Smooth muscle cell (in vitro differentiated cells): ENCODE data around the gene C1orf174. TPM values are rescaled to one million over a fixed set of nuclear protein-coding genes. Genes with fewer than 3 reads are reported as not detected.

Source experiments
- DNase-seq: peaks from one replicate; lab custom pipeline; 2025; ENCODE audit not compliant: unreplicated experiment; lab: John Stamatoyannopoulos, UW
- H2AFZ ChIP-seq: fragments of 200-600 bp; sonication (generic); 2 replicates; pipeline ENCODE4 v1.6.0; 2016; ENCODE audit warnings: antibody characterized with exemption, low read depth, mild to moderate bottlenecking
- H3F3A ChIP-seq: fragments of 200-600 bp; sonication (generic); 2 replicates; pipeline ENCODE4 v1.6.0; 2017; ENCODE audit warnings: antibody characterized with exemption, low read depth
- H3K27ac ChIP-seq: fragments of 200-600 bp; sonication (generic); 2 replicates; pipeline ENCODE4 v1.5.1; 2016; ENCODE audit warnings: low read depth, mild to moderate bottlenecking
- H3K27me3 ChIP-seq: fragments of 200-600 bp; sonication (generic); 2 replicates; pipeline ENCODE4 v1.6.1; 2016; ENCODE audit warnings: low read depth, mild to moderate bottlenecking
- H3K36me3 ChIP-seq: fragments of 200-600 bp; sonication (generic); 2 replicates; pipeline ENCODE4 v1.5.1; 2016; ENCODE audit warnings: low read depth
- H3K4me1 ChIP-seq: fragments of 200-600 bp; sonication (generic); 2 replicates; pipeline ENCODE4 v1.5.1; 2016; ENCODE audit warnings: low read depth
- H3K4me2 ChIP-seq: fragments of 200-600 bp; sonication (generic); 2 replicates; pipeline ENCODE4 v1.6.0; 2016; ENCODE audit warnings: mild to moderate bottlenecking
- H3K4me3 ChIP-seq: fragments of 200-600 bp; sonication (generic); 2 replicates; pipeline ENCODE4 v1.5.1; 2016; ENCODE audit warnings: mild to moderate bottlenecking
- H3K79me2 ChIP-seq: fragments of 200-600 bp; sonication (generic); 2 replicates; pipeline ENCODE4 v1.6.0; 2016; ENCODE audit warnings: low read depth, mild to moderate bottlenecking
- H3K9ac ChIP-seq: fragments of 200-600 bp; sonication (generic); 2 replicates; pipeline ENCODE4 v1.6.0; 2016; ENCODE audit warnings: low read depth
- H3K9me3 ChIP-seq: fragments of 200-600 bp; sonication (generic); replicated peaks from 2 replicates; pipeline ENCODE4 v1.5.1; 2016; ENCODE audit warnings: low read depth
- H4K20me1 ChIP-seq: fragments of 200-600 bp; sonication (generic); 2 replicates; pipeline ENCODE4 v1.6.0; 2016; ENCODE audit warnings: low read depth
- CTCF ChIP-seq: fragments of 200-600 bp; sonication (generic); IDR thresholded peaks from 2 replicates; pipeline ENCODE4 v1.5.1; 2017; ENCODE audit warnings: borderline replicate concordance, mild to moderate bottlenecking, antibody characterized with exemption; ENCODE audit not compliant: insufficient read depth, poor library complexity, severe bottlenecking
- WGBS: methylation state at CpG from one replicate; pipeline ENCODE4 v1.1.7; 2016; ENCODE audit warnings: low lambda C conversion rate; 5-methylcytosine and 5-hydroxymethylcytosine counted together
- polyA plus RNA-seq: library from polyadenylated mRNA; unstranded; fragments of >200 nt; fragmentation: Nextera tagmentation; extraction: Ambion mirVana; gene quantifications from 2 replicates; pipeline ENCODE4 v1.2.1, GENCODE V29; 2016
- total RNA-seq: library from RNA; depleted of rRNA; stranded (reverse); fragments of >200 nt; gene quantifications from 2 replicates; pipeline ENCODE4 v1.2.3, GENCODE V29; 2014

The C1orf174 gene
- total and polyA plus RNA-seq, 2 experiments from 2014 or later, result 26.0 to 32.5 TPM

GRCh38 chr1:3923378-3924185 lies 23.5 kb upstream of the C1orf174 start:
- Histone ChIP-seq H3K27me3 (no peaks in the 10 kb centered on the region), H3K4me3 (no peak overlapping the region), H3K4me1 (no peaks in the 10 kb centered on the region), H3K36me3 (no peaks in the 10 kb centered on the region), H3F3A (no peaks in the 10 kb centered on the region), H3K79me2 (no peaks in the 10 kb centered on the region), H4K20me1 (no peaks in the 10 kb centered on the region), H3K9ac (no peak overlapping the region), H2AFZ (no peak overlapping the region), H3K4me2 (no peak overlapping the region), H3K27ac (no peak overlapping the region), H3K9me3 (no peaks in the 10 kb centered on the region)
- DNase-seq, result no peak
- WGBS, result 79% methylated on average over 25 of the region's 25 CpGs
- no peak for TF ChIP-seq CTCF

- Histone ChIP-seq H3K4me2 (no peak overlapping the region), H3K27ac (no peak overlapping the region), H3K79me2 (no peaks in the 10 kb centered on the region), H2AFZ (no peak overlapping the region), H3K9ac (no peak overlapping the region), H3K27me3 (no peaks in the 10 kb centered on the region), H4K20me1 (no peaks in the 10 kb centered on the region), H3K4me1 (no peaks in the 10 kb centered on the region), H3K9me3 (no peaks in the 10 kb centered on the region), H3F3A (no peaks in the 10 kb centered on the region), H3K36me3 (no peaks in the 10 kb centered on the region), H3K4me3 (no peak overlapping the region)
- no peak for DNase-seq
- TF ChIP-seq CTCF, result no peak
- 88% methylated on average over 6 of the region's 6 CpGs for WGBS
Measured at GRCh38 chr1:3922851-3923250, 22.8 kb upstream of the C1orf174 start.

GRCh38 chr1:3922201-3922725 lies 22.2 kb upstream of the C1orf174 start:
- WGBS, result 85% methylated on average over 6 of the region's 6 CpGs
- no peaks in the 10 kb centered on the region for H3K9me3 ChIP-seq
- H3K79me2 ChIP-seq, result no peaks in the 10 kb centered on the region
- no peaks in the 10 kb centered on the region for H4K20me1 ChIP-seq
- no peak overlapping the region for H3K4me3 ChIP-seq
- no peak overlapping the region for H3K27ac ChIP-seq
- no peaks in the 10 kb centered on the region for H3K36me3 ChIP-seq
- no peaks in the 10 kb centered on the region for H3K27me3 ChIP-seq
- TF ChIP-seq CTCF, result no peak
- no peak overlapping the region for H2AFZ ChIP-seq
- DNase-seq, result no peak
- H3K4me2 ChIP-seq, result no peak overlapping the region
- no peaks in the 10 kb centered on the region for H3F3A ChIP-seq
- H3K9ac ChIP-seq, result no peak overlapping the region
- no peaks in the 10 kb centered on the region for H3K4me1 ChIP-seq
